ENCODE data around the gene INPP4B. TPM values are rescaled to one million over a fixed set of nuclear protein-coding genes. Genes with fewer than 3 reads are reported as not detected.

INPP4B gene
- polyA plus RNA-seq, 1 of the 3 experiments (the other 2 are of a cell fraction) = 0.08 TPM

DNA sequence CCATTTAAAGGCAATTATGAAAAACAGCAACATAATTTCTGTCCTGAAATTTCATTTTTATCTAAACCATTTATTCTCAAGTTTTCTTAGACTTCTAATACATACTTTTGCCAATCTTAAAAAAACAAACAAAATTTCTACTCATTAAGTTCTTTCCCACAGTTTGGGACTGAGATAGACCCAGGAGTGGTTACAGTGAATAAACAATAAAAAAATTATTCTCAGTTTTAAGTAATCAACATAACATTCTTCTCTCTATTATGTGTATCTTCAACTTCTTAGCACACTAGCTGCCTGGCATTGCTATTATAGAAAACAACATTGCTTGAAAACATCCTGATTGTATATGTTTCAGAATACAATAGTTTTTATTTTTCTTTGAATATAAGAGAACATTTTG lies 676.9 kb downstream of the INPP4B start:
- H3K4me2 ChIP-seq = no peak overlapping the region
- no peak for DNase-seq
- TF ChIP-seq NRF1 (IDR thresholded peaks at IDR 0.05; ENCODE audit: low read depth, low read length) (no peak), TEAD4 (IDR thresholded peaks at IDR 0.05; ENCODE audit: borderline replicate concordance, insufficient read depth) (no peak), SMC3 (IDR thresholded peaks at IDR 0.05; ENCODE audit: low read depth, low read length) (no peak), CHD2 (IDR thresholded peaks at IDR 0.05; ENCODE audit: low read length, partially characterized antibody) (no peak), FOXJ3 (CRISPR knock-in tag; IDR thresholded peaks at IDR 0.05) (no peak), GABPA (IDR thresholded peaks at IDR 0.05; ENCODE audit: low read depth) (no peak), YY1 (IDR thresholded peaks at IDR 0.05; ENCODE audit: low read depth) (no peak), POLR2AphosphoS5 (IDR thresholded peaks at IDR 0.05; ENCODE audit: low read depth, low read length) (no peak), FOXM1 (IDR thresholded peaks at IDR 0.05; ENCODE audit: low read depth) (no peak), TCF12 (IDR thresholded peaks at IDR 0.05) (no peak), RAD21 (IDR thresholded peaks at IDR 0.05; ENCODE audit: low read length) (no peak)
- TF ChIP-seq, protein P1, sequence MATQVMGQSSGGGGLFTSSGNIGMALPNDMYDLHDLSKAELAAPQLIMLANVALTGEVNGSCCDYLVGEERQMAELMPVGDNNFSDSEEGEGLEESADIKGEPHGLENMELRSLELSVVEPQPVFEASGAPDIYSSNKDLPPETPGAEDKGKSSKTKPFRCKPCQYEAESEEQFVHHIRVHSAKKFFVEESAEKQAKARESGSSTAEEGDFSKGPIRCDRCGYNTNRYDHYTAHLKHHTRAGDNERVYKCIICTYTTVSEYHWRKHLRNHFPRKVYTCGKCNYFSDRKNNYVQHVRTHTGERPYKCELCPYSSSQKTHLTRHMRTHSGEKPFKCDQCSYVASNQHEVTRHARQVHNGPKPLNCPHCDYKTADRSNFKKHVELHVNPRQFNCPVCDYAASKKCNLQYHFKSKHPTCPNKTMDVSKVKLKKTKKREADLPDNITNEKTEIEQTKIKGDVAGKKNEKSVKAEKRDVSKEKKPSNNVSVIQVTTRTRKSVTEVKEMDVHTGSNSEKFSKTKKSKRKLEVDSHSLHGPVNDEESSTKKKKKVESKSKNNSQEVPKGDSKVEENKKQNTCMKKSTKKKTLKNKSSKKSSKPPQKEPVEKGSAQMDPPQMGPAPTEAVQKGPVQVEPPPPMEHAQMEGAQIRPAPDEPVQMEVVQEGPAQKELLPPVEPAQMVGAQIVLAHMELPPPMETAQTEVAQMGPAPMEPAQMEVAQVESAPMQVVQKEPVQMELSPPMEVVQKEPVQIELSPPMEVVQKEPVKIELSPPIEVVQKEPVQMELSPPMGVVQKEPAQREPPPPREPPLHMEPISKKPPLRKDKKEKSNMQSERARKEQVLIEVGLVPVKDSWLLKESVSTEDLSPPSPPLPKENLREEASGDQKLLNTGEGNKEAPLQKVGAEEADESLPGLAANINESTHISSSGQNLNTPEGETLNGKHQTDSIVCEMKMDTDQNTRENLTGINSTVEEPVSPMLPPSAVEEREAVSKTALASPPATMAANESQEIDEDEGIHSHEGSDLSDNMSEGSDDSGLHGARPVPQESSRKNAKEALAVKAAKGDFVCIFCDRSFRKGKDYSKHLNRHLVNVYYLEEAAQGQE (IDR thresholded peaks at IDR 0.05; ENCODE audit: low read depth, low read length) = no peak
- TF ChIP-seq, protein P2, sequence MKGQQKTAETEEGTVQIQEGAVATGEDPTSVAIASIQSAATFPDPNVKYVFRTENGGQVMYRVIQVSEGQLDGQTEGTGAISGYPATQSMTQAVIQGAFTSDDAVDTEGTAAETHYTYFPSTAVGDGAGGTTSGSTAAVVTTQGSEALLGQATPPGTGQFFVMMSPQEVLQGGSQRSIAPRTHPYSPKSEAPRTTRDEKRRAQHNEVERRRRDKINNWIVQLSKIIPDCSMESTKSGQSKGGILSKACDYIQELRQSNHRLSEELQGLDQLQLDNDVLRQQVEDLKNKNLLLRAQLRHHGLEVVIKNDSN (IDR thresholded peaks at IDR 0.05; ENCODE audit: borderline replicate concordance, low read depth) = no peak
- TF ChIP-seq, protein P3, sequence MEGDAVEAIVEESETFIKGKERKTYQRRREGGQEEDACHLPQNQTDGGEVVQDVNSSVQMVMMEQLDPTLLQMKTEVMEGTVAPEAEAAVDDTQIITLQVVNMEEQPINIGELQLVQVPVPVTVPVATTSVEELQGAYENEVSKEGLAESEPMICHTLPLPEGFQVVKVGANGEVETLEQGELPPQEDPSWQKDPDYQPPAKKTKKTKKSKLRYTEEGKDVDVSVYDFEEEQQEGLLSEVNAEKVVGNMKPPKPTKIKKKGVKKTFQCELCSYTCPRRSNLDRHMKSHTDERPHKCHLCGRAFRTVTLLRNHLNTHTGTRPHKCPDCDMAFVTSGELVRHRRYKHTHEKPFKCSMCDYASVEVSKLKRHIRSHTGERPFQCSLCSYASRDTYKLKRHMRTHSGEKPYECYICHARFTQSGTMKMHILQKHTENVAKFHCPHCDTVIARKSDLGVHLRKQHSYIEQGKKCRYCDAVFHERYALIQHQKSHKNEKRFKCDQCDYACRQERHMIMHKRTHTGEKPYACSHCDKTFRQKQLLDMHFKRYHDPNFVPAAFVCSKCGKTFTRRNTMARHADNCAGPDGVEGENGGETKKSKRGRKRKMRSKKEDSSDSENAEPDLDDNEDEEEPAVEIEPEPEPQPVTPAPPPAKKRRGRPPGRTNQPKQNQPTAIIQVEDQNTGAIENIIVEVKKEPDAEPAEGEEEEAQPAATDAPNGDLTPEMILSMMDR (IDR thresholded peaks at IDR 0.05) = no peak
- no peaks in the 10 kb centered on the region for H3F3A ChIP-seq (replicated peaks; ENCODE audit: insufficient read depth)
- no peaks in the 10 kb centered on the region for H3K27me3 ChIP-seq (ENCODE audit: insufficient read depth)
- H3K9me2 ChIP-seq = no peaks in the 10 kb centered on the region
- no peak overlapping the region for H2AFZ ChIP-seq (ENCODE audit: low read depth)
- CTCF ChIA-PET = no interaction called here
- H3K9ac ChIP-seq = no peak overlapping the region
- H3K4me3 ChIP-seq (ENCODE audit: low read depth in 2 of 2, low read length in 1 of 2) = no peak overlapping the region
- no peaks in the 10 kb centered on the region for H4K20me1 ChIP-seq (ENCODE audit: insufficient read depth)
- no peaks in the 10 kb centered on the region for H3K4me1 ChIP-seq (ENCODE audit: control insufficient read depth in 1 of 2, insufficient read depth in 2 of 2, low read depth in 1 of 2, low read length in 1 of 2)
- POLR2A ChIA-PET = no interaction called here
- no peak overlapping the region for H3K27ac ChIP-seq (ENCODE audit: low read depth in 2 of 2, low read length in 1 of 2)
- no peaks in the 10 kb centered on the region for H3K9me3 ChIP-seq
- no peaks in the 10 kb centered on the region for H3K79me2 ChIP-seq (ENCODE audit: insufficient read depth)
- H3K36me3 ChIP-seq (replicated peaks in 1 of 2; ENCODE audit: control insufficient read depth in 1 of 2, insufficient read depth in 2 of 2, low read length in 1 of 2) = no peaks in the 10 kb centered on the region
